GM12874 (cell line): ENCODE measurements around the gene PSMB10.

Experiments used
- TF ChIP-seq, protein P1 (sequence below): IDR thresholded peaks from 2 replicates; pipeline ENCODE4 v1.5.1; 2011; ENCODE audit warnings: low read depth, mild to moderate bottlenecking, control low read depth, low read length, moderate library complexity; ENCODE audit not compliant: insufficient read depth

The PSMB10 gene

DNA sequence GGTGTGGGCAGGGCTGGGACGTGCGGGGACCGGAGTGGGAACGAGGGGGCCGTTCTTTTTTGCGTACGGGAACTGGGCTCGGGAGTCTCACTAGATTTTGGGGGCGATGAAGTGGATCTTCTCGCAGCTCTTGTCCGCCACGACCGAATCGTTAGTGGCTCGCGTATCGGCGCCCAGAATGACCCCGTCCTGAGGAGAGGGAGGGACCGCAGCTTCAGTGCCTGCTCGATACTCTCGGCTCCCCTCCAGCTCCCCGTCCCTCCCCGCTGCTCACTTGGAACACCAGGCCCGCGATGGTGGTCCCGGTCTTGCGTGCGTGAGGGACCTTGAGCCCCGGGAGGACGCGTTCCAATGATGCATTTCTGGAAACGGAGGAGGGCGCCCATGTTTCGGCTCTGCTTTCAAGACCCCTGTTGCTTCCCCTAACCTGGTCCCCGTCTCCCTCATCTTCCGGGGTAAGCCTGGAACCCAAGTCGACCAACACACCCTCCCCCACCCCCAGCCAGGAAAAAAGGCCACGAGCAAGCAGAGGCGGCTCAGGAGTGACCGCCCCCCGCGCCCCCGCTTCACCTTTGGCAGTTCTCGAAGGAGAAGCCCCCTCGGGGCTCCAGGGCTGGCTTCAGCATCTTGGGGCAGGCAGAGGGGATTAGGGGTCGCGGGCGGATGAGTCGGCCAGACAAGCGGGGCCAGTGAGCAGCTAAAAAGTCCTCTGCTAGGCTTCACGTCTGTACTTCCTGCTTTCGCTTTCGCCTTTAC lies at the start of gene PSMB10:
PSMB10 (minus strand) TSS at position 727 of the 756 bp plus-strand sequence; CDS start at position 626, 101 bp downstream.
- TF ChIP-seq, protein P1, sequence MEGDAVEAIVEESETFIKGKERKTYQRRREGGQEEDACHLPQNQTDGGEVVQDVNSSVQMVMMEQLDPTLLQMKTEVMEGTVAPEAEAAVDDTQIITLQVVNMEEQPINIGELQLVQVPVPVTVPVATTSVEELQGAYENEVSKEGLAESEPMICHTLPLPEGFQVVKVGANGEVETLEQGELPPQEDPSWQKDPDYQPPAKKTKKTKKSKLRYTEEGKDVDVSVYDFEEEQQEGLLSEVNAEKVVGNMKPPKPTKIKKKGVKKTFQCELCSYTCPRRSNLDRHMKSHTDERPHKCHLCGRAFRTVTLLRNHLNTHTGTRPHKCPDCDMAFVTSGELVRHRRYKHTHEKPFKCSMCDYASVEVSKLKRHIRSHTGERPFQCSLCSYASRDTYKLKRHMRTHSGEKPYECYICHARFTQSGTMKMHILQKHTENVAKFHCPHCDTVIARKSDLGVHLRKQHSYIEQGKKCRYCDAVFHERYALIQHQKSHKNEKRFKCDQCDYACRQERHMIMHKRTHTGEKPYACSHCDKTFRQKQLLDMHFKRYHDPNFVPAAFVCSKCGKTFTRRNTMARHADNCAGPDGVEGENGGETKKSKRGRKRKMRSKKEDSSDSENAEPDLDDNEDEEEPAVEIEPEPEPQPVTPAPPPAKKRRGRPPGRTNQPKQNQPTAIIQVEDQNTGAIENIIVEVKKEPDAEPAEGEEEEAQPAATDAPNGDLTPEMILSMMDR: no peak

DNA sequence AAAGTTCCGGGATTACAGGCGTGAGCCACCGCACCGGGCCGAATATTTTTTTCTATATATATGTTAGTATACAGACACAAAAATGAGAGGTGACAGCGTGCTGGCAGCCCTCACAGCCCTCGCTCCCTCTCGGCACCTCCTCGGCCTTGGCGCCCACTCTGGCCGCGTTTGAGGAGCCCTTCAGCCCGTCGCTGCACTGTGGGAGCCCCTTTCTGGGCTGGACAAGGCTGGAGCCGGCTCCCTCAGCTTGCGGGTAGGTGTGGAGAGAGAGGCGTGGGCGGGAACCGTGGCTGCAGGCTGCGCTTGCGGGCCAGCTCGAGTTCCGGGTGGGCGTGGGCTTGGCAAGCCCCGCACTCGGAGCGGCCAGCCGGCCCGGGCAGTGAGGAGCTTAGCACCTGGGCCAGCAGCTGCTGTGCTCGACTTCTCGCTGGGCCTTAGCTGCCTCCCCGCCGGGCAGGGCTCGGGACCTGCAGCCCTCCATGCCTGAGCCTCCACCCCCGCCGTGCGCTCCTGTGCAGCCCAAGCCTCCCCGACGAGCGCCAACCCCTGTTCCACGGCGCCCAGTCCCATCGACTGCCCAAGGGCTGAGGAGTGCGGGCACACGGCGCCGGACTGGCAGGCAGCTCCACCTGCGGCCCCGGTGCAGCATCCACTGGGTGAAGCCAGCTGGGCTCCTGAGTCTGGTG lies 45.5 kb upstream of the PSMB10 start:
- TF ChIP-seq, protein P1: no peak

DNA sequence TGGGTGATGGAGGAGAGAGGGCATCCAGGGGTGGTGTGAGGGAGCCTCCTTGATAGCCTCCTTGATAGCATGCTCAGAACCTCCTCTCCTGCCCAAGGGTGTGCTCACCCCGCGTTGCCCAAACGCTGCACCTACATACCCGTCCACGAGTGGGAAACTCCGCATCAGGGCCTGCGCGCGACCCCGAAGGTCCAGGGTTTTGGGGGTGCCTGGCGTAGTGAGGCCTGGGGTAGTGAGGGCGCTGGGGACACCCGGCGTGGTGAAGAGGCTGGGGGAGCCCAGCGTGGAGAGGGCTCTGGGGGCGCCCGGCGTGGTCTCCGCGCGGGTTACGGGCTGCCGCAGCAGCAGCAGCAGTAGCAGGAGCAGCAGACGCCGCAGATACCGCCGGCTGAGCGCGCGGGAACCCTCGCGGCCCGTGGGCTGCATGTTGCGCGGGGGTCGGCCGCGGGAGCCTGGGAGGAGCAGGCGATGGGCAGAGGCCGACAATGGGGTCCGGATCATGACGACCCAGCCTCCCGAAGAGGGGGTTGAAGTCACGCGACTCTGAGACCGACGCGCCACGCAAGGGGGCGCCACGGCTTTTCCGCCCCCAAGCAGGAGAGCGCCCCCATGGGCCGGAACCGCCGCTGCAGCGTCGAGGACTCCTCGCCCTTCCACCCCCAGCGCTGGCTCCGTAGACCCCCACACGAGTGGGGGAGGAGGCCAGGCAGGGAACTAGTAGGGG lies 43.5 kb upstream of the PSMB10 start, which contains the start of gene DPEP3:
DPEP3 (minus strand) TSS at position 545 of the 724 bp plus-strand sequence; CDS start at position 426, 119 bp downstream.
- TF ChIP-seq, protein P1: peak; percentile 93

DNA sequence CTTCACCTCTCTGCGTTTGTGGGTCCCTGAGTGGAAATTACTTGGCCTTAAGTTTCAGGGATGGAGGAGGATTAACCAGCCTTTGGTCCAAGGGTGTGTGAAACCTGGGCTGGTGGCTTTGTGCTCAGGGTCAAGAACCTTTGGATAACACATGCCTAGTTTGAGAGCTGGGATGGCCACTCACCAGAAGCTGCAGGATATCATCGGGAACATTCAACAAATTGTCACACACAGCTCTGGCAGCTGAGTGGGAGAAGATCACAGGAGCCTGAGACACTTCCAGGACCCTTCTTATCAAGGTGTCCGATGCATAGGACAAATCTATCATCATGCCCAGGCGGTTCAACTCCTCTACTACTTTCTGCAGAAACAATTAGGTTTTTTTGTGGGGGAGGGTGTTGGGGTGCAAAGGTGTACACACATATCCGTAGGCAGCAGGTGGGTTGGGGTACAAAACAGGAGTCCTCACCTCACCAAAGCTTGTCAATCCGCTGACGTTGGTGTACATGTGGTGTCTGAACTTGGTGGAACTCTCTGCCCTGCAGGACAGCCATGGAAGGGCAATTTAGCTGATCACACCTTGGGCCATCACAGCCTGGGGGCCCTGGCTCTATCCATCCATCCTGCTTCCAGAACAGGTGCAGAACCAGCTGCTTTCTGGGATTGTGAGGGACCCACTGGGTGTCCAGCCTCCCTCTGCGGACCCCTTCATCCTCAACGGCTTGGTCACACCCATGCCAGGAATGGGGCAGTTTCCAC lies 41.0 kb upstream of the PSMB10 start:
- TF ChIP-seq, protein P1: no peak

DNA sequence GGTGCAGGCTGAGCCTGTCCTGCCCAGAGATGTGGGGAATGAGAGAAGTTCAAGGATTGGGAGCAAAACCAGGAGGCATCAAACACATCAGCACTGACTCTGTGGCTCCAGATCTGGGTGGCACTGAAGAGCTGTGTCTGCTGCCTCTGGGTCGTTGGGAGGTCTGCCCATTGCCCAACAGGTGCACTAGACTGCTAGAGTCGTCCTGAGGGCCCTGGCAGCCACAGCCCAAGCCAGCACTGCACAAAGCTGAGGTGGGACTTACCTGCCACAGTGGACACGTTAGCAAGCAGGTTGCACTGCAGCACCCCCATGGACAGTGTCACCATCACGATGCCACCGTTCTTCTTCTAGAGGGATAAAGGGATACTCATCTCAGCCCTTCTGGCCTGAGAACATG lies 40.4 kb upstream of the PSMB10 start:
- TF ChIP-seq, protein P1: no peak

DNA sequence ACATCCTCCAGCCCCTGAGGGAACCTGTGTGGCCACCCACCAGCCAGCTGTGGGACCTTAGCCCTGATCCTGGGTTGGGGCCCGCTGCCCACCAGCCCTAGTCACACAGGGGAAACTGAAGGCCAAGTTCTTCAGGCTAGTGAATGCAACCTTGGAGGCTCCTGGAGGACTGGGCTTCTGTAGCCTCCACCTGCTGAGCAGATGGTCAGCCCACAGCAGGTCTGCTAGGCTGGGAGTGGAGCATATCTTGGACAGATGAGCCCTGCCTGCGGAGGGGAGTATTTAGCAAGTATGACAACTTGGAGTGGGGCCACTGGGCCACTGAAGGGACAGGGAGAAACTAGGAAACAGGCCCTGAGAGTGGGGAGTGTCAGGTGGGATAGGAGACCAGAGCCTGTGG lies 39.6 kb upstream of the PSMB10 start:
- TF ChIP-seq, protein P1: no peak
